Epithelial cell of prostate (primary cell): ENCODE data around the gene POTEG.
"Not testable (repeated sequence)": the region's sequence is repeated elsewhere in the genome, so short reads cannot be mapped to it uniquely, and the experiment has no call there.

Experiments used
- DNase-seq: peaks from one replicate; pipeline ENCODE4 v3.0.0-alpha.2; 2011; ENCODE audit warnings: low read depth, low spot score
- H3K27ac ChIP-seq: fragments of 450-650 bp; 2 replicates; pipeline ENCODE4 v1.5.1; 2017; ENCODE audit warnings: mild to moderate bottlenecking

The POTEG gene

DNA sequence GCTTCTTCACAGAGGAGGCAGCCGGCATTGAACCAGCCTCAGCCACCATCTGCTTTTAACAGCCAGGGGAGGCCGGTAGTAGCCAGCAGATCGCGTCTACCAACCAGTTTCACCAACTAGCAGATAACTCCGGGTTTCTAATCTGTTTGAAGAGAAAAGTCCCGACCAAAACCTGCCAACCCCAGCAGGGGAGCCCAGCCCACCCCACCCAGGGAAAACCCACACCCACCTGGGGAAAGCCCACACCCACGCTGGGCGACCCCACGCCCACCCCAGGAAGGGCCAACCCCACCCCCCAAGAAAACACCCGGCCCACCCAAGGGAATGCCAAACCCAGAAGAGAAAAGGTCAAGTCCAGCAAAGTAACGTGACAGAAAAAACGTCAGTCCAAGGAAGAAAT is at the start of gene POTEG:
Gene POTEG (minus strand): TSS at position 101 of the 400 bp plus-strand sequence. CDS start 52 bp downstream, at position 49.
- H3K27ac ChIP-seq, DNase-seq: not testable (repeated sequence)

DNA sequence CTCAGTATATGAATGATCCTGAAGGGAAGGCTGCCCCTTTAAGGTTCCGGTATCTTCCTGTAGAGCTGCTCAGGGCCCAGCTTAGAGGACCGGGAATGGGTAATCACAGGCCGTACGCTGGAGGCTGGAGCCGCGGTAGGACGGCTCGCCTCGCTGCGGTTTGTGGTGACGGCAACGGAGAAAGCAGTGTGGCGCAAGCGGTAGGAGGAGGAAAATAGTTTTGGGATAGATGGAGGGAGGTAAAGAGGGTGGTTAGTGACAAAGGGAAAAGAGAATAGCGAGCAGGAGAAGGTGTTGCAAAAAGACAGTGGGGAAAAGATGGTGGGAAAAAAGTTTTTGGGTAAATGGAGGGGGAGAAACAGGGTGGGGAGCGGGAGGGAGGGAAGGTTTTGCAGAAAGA is 48.0 kb upstream of the POTEG start:
- not testable (repeated sequence) for H3K27ac ChIP-seq, DNase-seq

DNA sequence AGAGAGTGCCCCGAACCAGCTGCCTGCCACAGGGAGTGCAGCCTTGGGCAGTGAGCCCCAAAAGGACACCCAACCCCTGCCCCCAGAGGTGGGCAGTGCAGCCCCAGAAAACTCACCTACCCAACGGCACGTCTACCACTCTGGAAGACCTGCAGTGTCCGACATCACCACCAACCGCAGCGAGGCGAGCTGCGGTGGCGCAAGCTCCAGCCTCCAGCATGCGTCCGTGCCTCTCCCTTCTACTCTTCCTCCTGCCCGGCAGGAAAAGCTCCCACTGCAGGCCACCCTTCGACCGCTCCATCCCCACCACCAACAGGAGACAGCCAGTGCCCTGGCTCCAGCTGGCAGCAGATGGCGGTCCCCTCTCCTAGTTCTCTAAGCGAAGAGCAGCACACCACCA is 47.3 kb upstream of the POTEG start:
- DNase-seq, H3K27ac ChIP-seq: not testable (repeated sequence)

DNA sequence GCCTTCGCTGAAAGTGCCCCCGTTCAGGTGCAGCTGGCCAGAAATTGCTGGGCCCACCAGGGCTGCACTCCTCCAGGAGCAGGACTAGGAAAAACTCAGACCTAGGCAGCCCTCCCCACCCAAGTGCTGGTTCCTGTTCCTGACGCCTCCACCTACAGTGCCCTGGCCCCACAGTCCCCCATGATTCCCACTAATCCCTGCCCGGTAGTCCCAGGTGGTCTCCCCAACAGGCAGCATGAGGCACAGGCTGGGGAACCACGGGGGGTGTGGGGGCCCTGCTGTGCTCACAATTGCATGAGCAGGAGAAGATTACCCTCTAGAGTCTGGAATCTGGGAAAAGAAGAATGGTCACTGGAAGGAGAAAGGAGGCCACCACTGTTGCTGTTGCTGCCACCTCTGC is 46.4 kb upstream of the POTEG start:
- not testable (repeated sequence) for DNase-seq, H3K27ac ChIP-seq

DNA sequence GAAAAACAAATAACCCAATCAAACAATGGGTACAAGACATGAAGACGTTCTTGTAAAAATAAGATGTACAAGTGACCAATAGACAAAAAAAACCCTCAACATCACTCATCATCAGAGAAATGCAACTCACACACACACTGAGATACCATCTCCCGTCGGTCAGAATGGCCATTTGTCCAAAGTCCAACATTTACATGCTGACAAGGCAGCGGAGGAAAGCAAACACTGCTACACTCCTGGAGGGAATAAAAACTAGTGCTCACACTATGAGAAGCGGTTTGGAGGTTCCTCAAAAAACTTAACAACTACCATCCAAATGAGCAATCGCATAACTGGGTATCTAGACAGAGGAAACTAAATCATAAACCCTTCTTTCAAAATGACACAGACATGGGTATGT is 11.6 kb upstream of the POTEG start:
- H3K27ac ChIP-seq, DNase-seq: not testable (repeated sequence)

DNA sequence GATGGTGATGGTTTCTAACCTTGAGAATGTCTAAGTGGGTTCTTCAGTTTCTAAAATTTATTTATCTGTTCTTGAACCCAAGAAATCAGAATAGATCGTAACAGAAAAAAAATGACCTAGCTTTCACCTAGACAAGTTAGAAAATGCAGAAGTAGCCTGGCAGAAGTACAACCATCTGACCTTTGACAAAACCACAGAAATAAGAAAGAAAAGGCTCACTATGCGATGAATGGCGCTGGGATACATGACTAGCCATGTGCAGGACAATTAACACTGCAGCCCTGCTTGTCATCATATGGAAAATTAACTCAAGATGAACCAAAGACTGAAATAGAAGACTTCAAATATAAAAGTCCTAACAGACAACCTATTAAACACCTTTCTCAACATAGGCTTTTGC is 5.7 kb upstream of the POTEG start:
- DNase-seq, H3K27ac ChIP-seq: not testable (repeated sequence)

DNA sequence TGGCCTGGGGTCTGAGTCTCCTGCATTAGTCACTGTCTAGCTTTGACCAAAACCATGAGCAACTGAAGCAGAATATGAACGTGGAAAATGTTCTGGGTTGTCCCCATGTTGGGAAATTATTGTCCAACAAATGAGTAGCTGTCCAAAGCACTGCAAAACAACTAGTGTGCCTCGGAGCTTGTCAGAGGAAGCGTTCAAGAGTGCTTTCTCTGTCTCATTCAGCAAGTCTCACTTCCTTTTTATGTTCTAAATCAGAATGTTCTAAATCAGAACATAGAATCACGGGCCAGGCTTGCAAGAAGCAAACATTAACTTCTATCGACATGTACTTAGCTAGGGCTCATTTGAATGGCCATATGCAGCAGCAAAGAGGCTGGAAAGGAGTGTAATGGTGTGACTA is 5.1 kb upstream of the POTEG start:
- H3K27ac ChIP-seq, DNase-seq: not testable (repeated sequence)

DNA sequence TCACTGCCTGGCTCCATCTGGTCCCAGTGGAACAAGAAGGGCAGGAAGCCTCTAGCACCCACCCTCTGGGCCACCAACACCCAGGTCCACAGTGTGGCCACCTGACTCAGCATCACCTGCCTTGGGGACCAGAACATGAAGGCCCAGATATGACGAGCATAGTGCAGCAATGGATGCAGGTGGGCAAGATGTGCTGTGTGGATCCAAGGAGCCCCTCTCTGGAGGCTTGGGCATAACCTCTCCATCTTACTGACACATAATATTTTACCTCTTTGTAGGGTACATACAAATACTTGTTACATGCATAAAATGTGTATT is 2.9 kb upstream of the POTEG start:
- H3K27ac ChIP-seq, DNase-seq: not testable (repeated sequence)

DNA sequence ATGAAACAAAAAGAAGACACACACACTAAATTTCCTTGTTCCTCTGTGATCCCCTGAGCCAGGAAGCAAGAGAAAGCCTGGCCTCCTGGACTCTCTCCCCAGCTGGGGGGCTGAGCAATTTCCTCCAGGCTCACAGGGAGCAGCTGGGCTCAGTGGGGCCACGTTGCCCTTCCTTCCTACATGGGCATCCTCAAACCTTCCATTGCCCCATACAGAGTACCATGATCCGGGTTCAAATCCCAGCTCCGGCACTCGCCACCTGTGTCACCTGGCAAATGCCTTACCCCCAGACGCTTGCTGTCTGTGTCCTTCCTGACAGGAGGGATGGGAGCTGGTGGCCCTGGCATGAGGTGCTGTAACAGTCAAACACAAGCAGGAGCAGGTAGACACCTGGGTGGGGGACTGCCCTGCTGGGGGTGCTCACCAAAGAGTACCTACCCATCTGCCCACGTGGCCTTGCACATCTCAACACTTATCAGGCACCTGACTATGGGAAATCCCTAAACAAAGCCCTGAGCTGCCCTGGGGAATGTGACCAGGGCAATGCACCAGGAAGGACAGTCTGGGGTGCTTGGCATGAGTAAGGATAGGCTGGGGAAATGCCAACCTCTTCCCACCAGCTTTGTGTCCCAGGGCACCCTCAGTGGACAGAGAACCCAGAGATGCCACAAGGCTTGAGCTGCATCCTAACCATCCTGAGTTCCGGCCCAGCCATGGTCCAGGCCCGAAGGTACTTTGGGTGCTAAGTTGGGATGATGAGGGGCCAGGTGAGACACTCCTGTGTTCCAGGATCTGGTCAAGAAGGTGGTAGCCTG is 2.4 kb upstream of the POTEG start:
- H3K27ac ChIP-seq: not testable (repeated sequence)

DNA sequence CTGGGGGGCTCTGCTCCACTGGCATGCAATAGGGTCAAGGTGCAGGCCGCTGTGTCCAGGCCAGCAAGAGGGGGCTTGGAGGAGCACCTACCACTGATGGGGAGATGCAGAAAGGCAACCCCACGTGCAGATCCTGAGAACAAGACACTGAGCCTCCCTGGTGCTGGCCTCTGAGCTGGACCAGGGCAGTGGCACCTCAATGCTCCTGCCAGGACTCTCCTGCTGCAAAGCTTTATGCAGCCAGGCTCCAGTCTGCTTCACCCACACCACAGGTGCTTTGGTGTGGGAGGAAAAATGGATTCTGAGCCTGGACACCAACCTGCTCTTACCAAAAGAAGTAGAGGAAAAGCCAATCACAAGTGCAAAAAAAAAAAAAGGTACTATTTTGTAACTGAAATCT is 1.7 kb upstream of the POTEG start:
- H3K27ac ChIP-seq, DNase-seq: not testable (repeated sequence)

More for the DNA sequence above, 2.4 kb upstream of the POTEG start:
- not testable (repeated sequence) for DNase-seq

DNA sequence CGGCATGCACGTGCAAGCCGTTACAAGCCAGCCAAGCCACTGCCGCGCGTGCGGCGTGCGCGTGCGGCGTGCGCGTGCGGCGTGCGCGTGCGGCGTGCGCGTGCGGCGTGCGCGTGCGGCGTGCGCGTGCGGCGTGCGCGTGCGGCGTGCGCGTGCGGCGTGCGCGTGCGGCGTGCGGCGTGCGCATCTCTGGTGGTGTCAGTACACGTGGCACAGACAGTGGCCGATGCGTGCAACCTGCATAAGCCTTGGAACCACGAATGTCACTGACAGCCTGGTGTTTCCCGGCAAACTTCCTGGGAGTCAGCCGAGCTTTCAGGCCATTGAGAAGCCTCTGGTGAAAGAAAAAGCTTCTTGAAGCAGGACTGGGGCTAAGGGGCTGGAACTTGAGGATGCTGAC is 750 bp upstream of the POTEG start:
- not testable (repeated sequence) for DNase-seq

DNA sequence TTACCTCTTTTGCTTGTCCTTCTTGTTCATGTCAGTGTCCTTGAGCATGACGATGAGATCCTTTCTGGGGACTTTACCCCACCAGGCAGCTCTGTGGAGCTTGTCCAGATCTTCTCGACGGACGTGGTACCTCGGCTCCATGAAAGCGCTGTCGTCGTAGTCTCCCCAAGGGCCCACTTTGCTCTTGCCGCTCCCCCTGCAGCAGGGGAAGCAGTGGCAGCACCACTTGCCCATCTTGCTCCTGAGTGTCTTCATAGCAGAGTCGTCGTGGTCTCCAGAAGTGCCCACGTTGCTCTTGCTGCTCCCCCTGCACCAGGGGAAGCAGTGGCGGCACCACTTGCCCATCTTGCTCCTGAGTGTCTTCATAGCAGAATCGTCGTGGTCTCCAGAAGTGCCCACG is 376 bp downstream of the POTEG start:
- not testable (repeated sequence) for H3K27ac ChIP-seq, DNase-seq

More for the DNA sequence above, 750 bp upstream of the POTEG start:
- H3K27ac ChIP-seq: not testable (repeated sequence)

DNA sequence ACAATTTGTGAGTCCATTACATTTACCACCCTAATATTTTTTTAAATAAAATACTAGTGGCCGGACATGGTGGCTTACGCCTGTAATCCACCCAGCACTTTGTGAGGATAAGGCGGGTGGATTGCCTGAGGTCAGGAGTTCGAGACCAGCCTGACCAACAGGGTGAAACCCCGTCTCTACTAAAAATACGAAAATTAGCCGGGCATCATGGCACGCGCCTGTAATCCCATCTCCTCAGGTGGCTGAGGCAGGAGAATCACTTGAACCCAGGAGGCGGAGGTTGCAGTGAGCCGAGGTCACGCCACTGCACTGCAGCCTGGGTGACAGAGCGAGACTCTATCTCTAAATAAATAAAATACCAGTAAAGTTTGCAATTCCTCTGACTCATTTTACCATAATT is 25.6 kb downstream of the POTEG start:
- DNase-seq, H3K27ac ChIP-seq: not testable (repeated sequence)

DNA sequence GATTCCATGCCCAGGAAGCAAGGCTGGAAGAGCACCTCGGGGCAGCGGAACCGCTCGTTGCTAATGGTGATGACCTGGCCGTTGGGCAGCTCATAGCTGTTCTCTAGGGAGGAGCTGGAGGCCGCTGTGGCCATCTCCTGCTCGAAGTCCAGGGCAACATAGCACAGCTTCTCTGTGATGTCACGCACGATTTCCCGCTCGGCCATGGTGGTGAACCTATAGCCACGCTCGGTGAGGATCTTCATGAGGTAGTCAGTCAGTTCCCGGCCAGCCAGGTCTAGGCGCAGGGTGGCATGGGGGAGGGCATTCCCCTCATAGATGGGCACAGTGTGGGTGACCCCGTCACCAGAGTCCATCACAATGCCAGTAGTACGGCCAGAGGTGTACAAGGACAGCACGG is 32.0 kb downstream of the POTEG start:
- not testable (repeated sequence) for H3K27ac ChIP-seq, DNase-seq

DNA sequence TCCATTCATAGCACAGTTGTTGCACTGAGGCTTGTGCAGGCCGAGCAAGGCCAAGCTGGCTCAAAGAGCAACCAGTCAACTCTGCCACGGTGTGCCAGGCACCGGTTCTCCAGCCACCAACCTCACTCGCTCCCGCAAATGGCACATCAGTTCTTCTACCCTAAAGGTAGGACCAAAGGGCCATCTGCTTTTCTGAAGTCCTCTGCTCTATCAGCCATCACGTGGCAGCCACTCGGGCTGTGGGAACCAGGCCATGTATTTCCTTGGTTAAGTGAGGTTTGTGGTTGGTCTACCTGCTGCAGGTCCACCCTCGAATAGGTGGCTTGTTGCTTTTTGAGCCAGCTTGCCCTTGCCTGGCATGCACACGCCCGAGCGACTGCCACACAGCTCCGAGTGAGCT is 39.4 kb downstream of the POTEG start:
- DNase-seq, H3K27ac ChIP-seq: not testable (repeated sequence)

DNA sequence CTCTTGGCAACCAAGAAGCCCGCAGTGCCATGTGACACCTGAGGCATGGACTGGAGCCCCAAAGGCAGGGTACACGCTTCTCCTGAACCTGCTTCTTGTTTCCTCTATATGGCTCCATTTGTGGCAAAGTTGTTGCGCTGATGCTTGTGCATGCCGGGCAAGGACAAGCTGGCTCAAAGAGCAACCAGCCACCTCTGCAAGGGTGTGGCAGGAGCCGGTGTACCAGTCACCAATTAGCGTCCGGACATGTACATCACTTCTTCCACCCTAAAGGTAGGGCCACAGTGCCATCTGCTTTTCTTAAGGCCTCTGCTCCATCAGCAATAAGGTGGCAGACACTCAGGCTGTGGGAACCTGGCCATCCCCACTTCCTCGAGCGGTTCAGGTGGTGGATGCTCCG is 43.9 kb downstream of the POTEG start:
- DNase-seq, H3K27ac ChIP-seq: not testable (repeated sequence)

DNA sequence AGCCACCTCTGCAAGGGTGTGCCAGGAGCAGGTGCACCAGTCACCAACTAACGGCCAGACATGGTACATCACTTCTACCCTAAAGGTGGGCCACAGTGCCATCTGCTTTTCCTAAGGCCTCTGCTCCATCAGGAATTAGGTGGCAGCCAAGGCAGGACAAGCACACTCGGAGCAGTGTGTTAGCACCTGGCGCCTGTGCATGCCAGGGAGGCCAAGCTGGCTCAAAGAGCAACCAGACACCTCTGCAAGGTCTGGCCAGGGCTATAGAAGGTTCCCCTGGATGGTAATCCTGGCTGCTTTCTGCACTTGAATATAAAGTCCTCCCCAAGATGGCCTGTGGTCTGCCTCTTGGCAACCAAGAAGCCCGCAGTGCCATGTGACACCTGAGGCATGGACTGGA is 45.4 kb downstream of the POTEG start:
- not testable (repeated sequence) for DNase-seq, H3K27ac ChIP-seq

DNA sequence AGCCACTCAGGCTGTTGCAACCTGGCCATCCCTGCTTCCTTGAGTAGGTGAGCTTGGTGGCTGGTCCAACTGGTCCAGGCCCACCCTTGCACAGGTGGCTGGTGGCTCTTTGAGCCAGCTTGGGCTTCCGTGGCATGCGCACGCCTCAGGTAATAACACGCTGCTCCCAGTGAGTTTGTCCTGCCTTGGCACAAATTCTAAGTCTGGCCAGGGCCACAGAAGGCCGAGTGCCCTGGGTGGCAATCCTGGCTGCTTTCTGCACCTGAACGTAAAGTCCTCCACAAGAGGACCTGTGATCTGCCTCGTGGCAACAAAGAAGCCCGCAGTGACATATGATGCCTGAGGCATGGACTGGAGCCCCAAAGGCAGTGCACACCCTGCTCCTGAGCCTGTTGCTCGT is 47.1 kb downstream of the POTEG start:
- not testable (repeated sequence) for H3K27ac ChIP-seq, DNase-seq

DNA sequence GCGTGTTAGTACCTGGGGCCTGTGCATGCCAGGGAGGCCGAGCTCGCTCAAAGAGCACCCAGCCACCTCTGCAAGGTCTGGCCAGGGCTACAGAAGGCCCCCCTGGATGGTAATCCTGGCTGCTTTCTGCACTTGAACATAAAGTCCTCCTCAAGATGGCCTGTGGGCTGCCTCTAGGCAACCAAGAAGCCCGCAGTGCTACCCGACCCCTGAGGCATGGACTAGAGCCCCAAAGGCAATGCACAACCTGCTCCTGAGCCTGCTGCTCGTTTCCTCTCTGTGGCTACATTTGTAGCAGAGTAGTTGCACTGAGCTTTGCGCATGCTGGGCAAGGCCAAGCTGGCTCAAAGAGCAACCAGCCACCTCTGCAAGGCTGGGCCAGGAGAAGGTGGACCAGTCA is 47.8 kb downstream of the POTEG start:
- not testable (repeated sequence) for H3K27ac ChIP-seq, DNase-seq

DNA sequence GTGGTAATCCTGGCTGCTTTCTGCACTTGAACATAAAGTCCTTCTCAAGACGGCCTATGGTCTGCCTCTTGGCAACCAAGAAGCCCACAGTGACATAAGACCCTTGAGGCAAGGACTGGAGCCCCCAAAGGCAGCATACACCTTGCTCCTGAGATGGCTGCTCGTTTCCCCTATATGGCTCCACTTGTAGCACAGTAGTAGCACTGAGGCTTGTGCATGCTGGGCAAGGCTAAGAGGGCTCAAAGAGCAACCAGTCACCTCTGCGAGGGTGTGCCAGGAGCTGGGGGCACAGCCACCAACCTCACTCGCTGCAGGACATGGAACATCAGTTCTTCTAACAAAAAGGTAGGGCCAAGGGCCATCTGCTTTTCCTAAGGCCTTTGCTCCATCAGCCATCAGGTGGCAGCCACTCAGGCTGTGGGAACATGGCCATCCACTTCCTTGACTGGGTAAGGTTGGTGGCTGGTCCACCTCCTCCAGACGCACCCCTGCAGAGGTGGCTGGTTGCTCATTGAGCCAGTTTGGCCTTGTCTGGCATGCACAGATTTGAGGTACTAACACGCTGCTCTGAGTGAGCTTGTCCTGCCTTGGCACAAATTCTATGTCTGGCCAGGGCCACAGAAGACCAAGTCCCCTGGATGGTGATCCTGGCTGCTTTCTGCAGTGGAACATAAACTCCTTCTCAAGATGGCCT is 49.9 kb downstream of the POTEG start:
- not testable (repeated sequence) for DNase-seq, H3K27ac ChIP-seq

DNA sequence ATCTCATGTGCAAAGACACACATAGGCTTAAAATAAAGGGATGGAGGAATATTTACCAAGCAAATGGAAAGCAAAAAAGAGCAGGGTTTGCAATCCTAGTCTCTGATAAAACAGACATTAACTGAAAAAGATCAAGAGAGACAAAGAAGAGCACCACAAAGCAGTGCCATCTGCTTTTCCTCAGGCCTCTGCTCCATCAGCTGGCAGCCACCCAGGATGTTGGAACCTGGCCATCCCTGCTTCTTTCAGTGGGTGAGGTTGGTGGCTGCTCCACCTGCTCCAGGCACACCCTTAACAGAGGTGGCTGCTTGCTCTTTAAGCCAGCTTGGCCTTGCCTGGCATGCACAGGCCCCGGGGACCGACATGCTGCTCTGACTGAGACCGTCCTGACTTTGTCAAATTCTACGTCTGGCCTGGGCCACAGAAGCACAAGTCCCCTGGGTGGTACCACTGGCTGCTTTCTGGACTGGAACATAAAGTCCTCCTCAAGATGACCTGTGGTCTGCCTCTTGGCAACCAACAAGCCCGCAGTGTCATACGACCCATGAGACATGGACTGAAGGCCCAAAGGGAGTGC is 51.0 kb downstream of the POTEG start:
- H3K27ac ChIP-seq: not testable (repeated sequence)

More for the DNA sequence above, 51.0 kb downstream of the POTEG start:
- not testable (repeated sequence) for DNase-seq
